Karpas-422 (cell line): ENCODE results near the gene DHTKD1. TPM values are rescaled to one million over a fixed set of nuclear protein-coding genes. Genes with fewer than 3 reads are reported as not detected.
A peak's percentile ranks its signal among the peaks of the same experiment; 100 is the strongest.
"Not testable (repeated sequence)": the region's sequence is repeated elsewhere in the genome, so short reads cannot be mapped to it uniquely, and the experiment has no call there.

Experiments
- DNase-seq: peaks from one replicate; pipeline ENCODE4 v3.0.0-alpha.2; 2015
- H2AFZ ChIP-seq: fragments of 200-600 bp; sonication (generic); 2 replicates; pipeline ENCODE4 v1.6.1; 2014; ENCODE audit warnings: antibody characterized with exemption, low read length, mixed read lengths
- H3K27ac ChIP-seq: fragments of 200-600 bp; sonication (generic); 2 replicates; pipeline ENCODE4 v1.5.1; 2014; ENCODE audit warnings: mild to moderate bottlenecking, low read length, moderate library complexity
- H3K27me3 ChIP-seq: fragments of 200-600 bp; sonication (generic); 2 replicates; pipeline ENCODE4 v1.6.1; 2014; ENCODE audit warnings: low read length, mixed read lengths
- H3K36me3 ChIP-seq: fragments of 200-600 bp; sonication (generic); 2 replicates; pipeline ENCODE4 v1.6.1; 2014; ENCODE audit warnings: low read length, mixed read lengths; ENCODE audit not compliant: insufficient read depth
- H3K4me1 ChIP-seq: fragments of 200-600 bp; sonication (generic); 2 replicates; pipeline ENCODE4 v1.6.1; 2014; ENCODE audit warnings: mild to moderate bottlenecking, low read length, mixed read lengths
- H3K4me2 ChIP-seq: fragments of 200-600 bp; sonication (generic); 2 replicates; pipeline ENCODE4 v1.6.1; 2014; ENCODE audit warnings: low read length, low read depth, mild to moderate bottlenecking; ENCODE audit not compliant: poor library complexity, severe bottlenecking
- H3K4me3 ChIP-seq: fragments of 200-600 bp; sonication (generic); 2 replicates; pipeline ENCODE4 v1.5.1; 2014; ENCODE audit warnings: mild to moderate bottlenecking, antibody characterized with exemption, low read length, mixed read lengths
- H3K79me2 ChIP-seq: fragments of 200-600 bp; sonication (generic); 2 replicates; pipeline ENCODE4 v1.6.1; 2014; ENCODE audit warnings: mild to moderate bottlenecking, low read length, mixed read lengths
- H3K9ac ChIP-seq: fragments of 200-600 bp; sonication (generic); 2 replicates; pipeline ENCODE4 v1.6.0; 2014; ENCODE audit warnings: low read length
- H3K9me2 ChIP-seq: fragments of 200-600 bp; sonication (generic), shearing (Covaris generic); replicated peaks from 2 replicates; pipeline ENCODE4 v1.6.0; 2014; ENCODE audit warnings: mild to moderate bottlenecking, low read length, moderate library complexity; ENCODE audit not compliant: insufficient read depth
- H3K9me3 ChIP-seq: fragments of 300-700, 200-600 bp; sonication (generic); 2 replicates; pipeline ENCODE4 v1.6.1; 2014; ENCODE audit warnings: low read length, mixed read lengths
- H4K20me1 ChIP-seq: fragments of 200-600 bp; sonication (generic); 2 replicates; pipeline ENCODE4 v1.6.1; 2014; ENCODE audit warnings: mild to moderate bottlenecking, antibody characterized with exemption, low read length, low read depth; ENCODE audit not compliant: insufficient read depth
- total RNA-seq: library from RNA; depleted of rRNA; stranded (reverse); fragments of >200 nt; shearing (Covaris generic); gene quantifications from 2 replicates; pipeline ENCODE4 v1.2.3, GENCODE V29; 2014; ENCODE audit warnings: low replicate concordance

DHTKD1 gene
- total RNA-seq, 1 experiment from 2014 or later = 27.3 TPM

- H3K4me3 ChIP-seq = no peak overlapping the region
- no peak overlapping the region for H3K4me2 ChIP-seq
- no peak overlapping the region for H3K27ac ChIP-seq
- no peaks in the 10 kb centered on the region for H3K9me3 ChIP-seq
- H3K9ac ChIP-seq = no peak overlapping the region
- H4K20me1 ChIP-seq = no peaks in the 10 kb centered on the region
- H3K36me3 ChIP-seq = no peaks in the 10 kb centered on the region
- H3K4me1 ChIP-seq = peaks cover 13% of the 10 kb centered on the region
- peak overlapping the region; percentile 91 for H2AFZ ChIP-seq
- no peaks in the 10 kb centered on the region for H3K79me2 ChIP-seq
- H3K9me2 ChIP-seq = no peaks in the 10 kb centered on the region
- H3K27me3 ChIP-seq = no peaks in the 10 kb centered on the region
- DNase-seq = peak; percentile 43
Measured at GRCh38 chr10:12051241-12051640, 17.5 kb upstream of the DHTKD1 start.

DNA sequence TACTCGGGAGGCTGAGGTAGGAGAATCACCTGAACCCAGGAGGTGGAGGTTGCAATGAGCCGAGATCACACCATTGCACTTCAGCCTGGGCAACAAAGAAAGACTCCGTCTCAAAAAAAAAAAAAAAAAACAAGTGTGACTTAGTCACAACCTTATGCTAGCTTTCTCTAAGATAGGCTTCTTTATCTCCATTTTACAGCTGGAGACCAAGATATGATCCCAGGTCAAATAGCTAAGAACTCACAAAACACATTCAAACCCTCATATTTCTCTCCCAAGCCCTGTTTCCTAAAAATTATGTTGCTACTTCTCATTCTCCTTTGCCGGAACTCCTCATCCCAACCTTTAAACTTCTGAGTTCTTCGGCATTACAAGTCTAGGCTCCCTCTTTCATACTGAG, 13.0 kb upstream of the DHTKD1 start:
- Histone ChIP-seq H2AFZ (no peak overlapping the region), H3K4me2 (no peak overlapping the region)

GRCh38 chr10:12056748-12057147, 12.0 kb upstream of the DHTKD1 start:
- H3K36me3 ChIP-seq = no peaks in the 10 kb centered on the region
- H3K4me2 ChIP-seq = no peak overlapping the region
- peaks cover 10% of the 10 kb centered on the region for H3K4me1 ChIP-seq
- H4K20me1 ChIP-seq = no peaks in the 10 kb centered on the region
- no peak overlapping the region for H3K27ac ChIP-seq
- H3K79me2 ChIP-seq = no peaks in the 10 kb centered on the region
- H2AFZ ChIP-seq = no peak overlapping the region
- H3K27me3 ChIP-seq = no peaks in the 10 kb centered on the region
- DNase-seq = peak; percentile 11
- H3K4me3 ChIP-seq = no peak overlapping the region
- H3K9me2 ChIP-seq = no peaks in the 10 kb centered on the region
- no peaks in the 10 kb centered on the region for H3K9me3 ChIP-seq
- no peak overlapping the region for H3K9ac ChIP-seq

More for the DNA sequence above, 13.0 kb upstream of the DHTKD1 start:
- Histone ChIP-seq H3K9me3 (no peaks in the 10 kb centered on the region), H3K36me3 (no peaks in the 10 kb centered on the region), H3K27ac (no peak overlapping the region), H3K27me3 (no peaks in the 10 kb centered on the region), H4K20me1 (no peaks in the 10 kb centered on the region), H3K4me1 (peaks cover 13% of the 10 kb centered on the region), H3K9me2 (no peaks in the 10 kb centered on the region), H3K4me3 (no peak overlapping the region), H3K79me2 (no peaks in the 10 kb centered on the region), H3K9ac (no peak overlapping the region)
- peak; percentile 25 for DNase-seq

- DNase-seq = peak; percentile 10
- Histone ChIP-seq H3K9me2 (no peaks in the 10 kb centered on the region), H3K9me3 (no peaks in the 10 kb centered on the region), H3K4me2 (no peak overlapping the region), H4K20me1 (no peaks in the 10 kb centered on the region), H3K36me3 (no peaks in the 10 kb centered on the region), H3K27ac (no peak overlapping the region), H3K4me3 (no peak overlapping the region), H3K9ac (no peak overlapping the region), H3K27me3 (no peaks in the 10 kb centered on the region), H3K4me1 (peaks cover 13% of the 10 kb centered on the region), H2AFZ (no peak overlapping the region), H3K79me2 (no peaks in the 10 kb centered on the region)
Measured at GRCh38 chr10:12061124-12061523, 7.6 kb upstream of the DHTKD1 start.

- Histone ChIP-seq H3K27me3 (no peaks in the 10 kb centered on the region), H3K27ac (no peak overlapping the region), H3K4me3 (no peak overlapping the region), H4K20me1 (no peaks in the 10 kb centered on the region), H3K79me2 (no peaks in the 10 kb centered on the region), H3K9me3 (no peaks in the 10 kb centered on the region), H3K9ac (no peak overlapping the region), H3K4me1 (peaks cover 13% of the 10 kb centered on the region), H3K36me3 (no peaks in the 10 kb centered on the region), H3K9me2 (no peaks in the 10 kb centered on the region), H3K4me2 (peak overlapping the region; percentile 39), H2AFZ (peak overlapping the region; percentile 19; the same call in 1 of the 2 replicates)
- DNase-seq = peak; percentile 46
Measured at GRCh38 chr10:12062754-12063482, 5.8 kb upstream of the DHTKD1 start.

DNA sequence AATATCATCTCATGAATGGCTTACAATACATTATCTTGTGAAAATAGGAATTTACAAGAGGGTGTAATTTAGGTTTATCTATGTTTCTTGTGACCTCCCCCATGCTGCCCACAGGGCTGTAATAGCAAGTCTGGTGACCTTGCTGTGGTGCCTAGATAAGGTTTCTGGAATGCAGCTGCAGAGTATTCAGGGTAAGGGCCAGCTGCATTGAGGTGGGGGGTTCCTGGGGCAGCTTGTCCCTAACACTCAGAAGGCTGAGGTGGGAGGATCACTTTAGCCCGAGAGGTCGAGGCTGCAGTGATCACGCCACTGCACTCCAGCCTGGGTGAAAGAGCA, 5.3 kb upstream of the DHTKD1 start:
- no peaks in the 10 kb centered on the region for H3K79me2 ChIP-seq
- no peaks in the 10 kb centered on the region for H4K20me1 ChIP-seq
- no peaks in the 10 kb centered on the region for H3K36me3 ChIP-seq
- no peak overlapping the region for H3K9ac ChIP-seq
- H3K4me1 ChIP-seq = peaks cover 18% of the 10 kb centered on the region
- H3K9me2 ChIP-seq = no peaks in the 10 kb centered on the region
- 0 out of 2 replicates have a peak overlapping the region, but pooled peaks have one; percentile 19 for H2AFZ ChIP-seq
- H3K9me3 ChIP-seq = no peaks in the 10 kb centered on the region
- H3K27me3 ChIP-seq = no peaks in the 10 kb centered on the region
- no peak overlapping the region for H3K4me2 ChIP-seq
- H3K27ac ChIP-seq = no peak overlapping the region
- peak; percentile 25 for DNase-seq
- no peak overlapping the region for H3K4me3 ChIP-seq

GRCh38 chr10:12067336-12067735, 1.4 kb upstream of the DHTKD1 start:
- H3K4me2 ChIP-seq = no peak overlapping the region
- H3K9me2 ChIP-seq = no peaks in the 10 kb centered on the region
- no peak overlapping the region for H3K27ac ChIP-seq
- H3K36me3 ChIP-seq = no peaks in the 10 kb centered on the region
- no peaks in the 10 kb centered on the region for H3K27me3 ChIP-seq
- H4K20me1 ChIP-seq = no peaks in the 10 kb centered on the region
- H3K9me3 ChIP-seq = no peaks in the 10 kb centered on the region
- peak; percentile 17 for DNase-seq
- H3K4me3 ChIP-seq = no peak overlapping the region
- H3K79me2 ChIP-seq = peaks cover 31% of the 10 kb centered on the region
- H3K9ac ChIP-seq = no peak overlapping the region
- peaks cover 23% of the 10 kb centered on the region for H3K4me1 ChIP-seq
- H2AFZ ChIP-seq = 0 out of 2 replicates have a peak overlapping the region, but pooled peaks have one; percentile 18

- H3K4me3 ChIP-seq, H3K27me3 ChIP-seq, H3K27ac ChIP-seq, H2AFZ ChIP-seq, H3K9ac ChIP-seq, H3K9me2 ChIP-seq, DNase-seq, H4K20me1 ChIP-seq, H3K36me3 ChIP-seq, H3K4me2 ChIP-seq, H3K9me3 ChIP-seq: not testable (repeated sequence)
- peaks cover 13% of the 10 kb centered on the region for H3K4me1 ChIP-seq
- peaks cover 38% of the 10 kb centered on the region for H3K79me2 ChIP-seq
Measured at GRCh38 chr10:12071441-12071840, 2.7 kb downstream of the DHTKD1 start.
